SU-DHL-6 (cell line): ENCODE data around the gene BTBD2.

Source experiments
- EZH2phosphoT487 ChIP-seq: fragments of 200-600 bp; sonication (generic), shearing (Covaris generic); conservative IDR thresholded peaks from 2 replicates; pipeline ENCODE4 v1.6.1; 2018; ENCODE audit warnings: mild to moderate bottlenecking, antibody characterized with exemption, low read length, moderate library complexity, mixed read lengths
- TF ChIP-seq, protein P1 (sequence below): fragments of 200-600 bp; sonication (generic); IDR thresholded peaks from one replicate; pipeline ENCODE4 v1.5.1; 2017; ENCODE audit warnings: antibody characterized with exemption, mild to moderate bottlenecking, low read length, moderate library complexity; ENCODE audit not compliant: insufficient read depth, poor library complexity, severe bottlenecking

DNA sequence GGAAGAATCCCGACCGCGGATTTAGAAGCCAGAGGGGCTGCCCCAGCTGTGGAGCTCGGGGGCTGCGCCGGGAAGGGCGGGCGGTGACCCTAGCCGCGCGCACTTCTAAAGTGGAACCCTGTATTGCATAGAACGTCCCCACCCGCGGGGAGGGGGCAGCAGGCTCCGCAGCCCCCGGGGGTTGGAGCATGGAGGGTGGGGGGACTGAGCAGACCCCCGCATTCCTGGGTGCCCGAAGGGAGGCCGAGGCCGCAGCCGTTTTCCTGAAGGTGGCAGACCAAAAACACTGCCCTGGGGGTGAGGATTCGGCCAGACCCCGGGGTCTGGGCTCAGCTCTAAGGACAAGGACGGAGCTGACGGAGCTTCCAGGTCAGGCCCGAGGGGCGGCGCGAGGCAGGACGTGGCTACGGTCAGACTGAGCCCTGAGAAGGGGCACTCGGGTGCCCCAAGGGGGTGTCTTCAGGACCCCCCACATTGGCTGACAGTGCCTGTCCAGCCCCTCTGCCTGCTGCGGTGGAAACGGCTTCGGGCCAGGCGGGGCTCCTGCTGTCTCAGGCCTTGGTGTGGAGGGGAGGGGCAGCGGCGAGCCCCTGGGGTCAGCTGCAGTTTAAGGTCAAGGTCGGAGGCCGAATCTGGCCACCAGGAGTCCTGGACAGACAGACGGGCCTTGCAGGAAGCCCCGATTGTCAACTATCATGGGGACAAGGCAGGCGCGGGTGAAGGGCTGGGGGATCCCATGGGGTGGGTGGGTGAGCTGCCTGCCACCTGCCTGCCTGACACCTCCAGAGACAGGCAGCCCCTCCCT is 23.0 kb upstream of the BTBD2 start:
- no peak for TF ChIP-seq EZH2phosphoT487
- TF ChIP-seq, protein P1, sequence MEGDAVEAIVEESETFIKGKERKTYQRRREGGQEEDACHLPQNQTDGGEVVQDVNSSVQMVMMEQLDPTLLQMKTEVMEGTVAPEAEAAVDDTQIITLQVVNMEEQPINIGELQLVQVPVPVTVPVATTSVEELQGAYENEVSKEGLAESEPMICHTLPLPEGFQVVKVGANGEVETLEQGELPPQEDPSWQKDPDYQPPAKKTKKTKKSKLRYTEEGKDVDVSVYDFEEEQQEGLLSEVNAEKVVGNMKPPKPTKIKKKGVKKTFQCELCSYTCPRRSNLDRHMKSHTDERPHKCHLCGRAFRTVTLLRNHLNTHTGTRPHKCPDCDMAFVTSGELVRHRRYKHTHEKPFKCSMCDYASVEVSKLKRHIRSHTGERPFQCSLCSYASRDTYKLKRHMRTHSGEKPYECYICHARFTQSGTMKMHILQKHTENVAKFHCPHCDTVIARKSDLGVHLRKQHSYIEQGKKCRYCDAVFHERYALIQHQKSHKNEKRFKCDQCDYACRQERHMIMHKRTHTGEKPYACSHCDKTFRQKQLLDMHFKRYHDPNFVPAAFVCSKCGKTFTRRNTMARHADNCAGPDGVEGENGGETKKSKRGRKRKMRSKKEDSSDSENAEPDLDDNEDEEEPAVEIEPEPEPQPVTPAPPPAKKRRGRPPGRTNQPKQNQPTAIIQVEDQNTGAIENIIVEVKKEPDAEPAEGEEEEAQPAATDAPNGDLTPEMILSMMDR: no peak
